ENCODE results near the gene BMF. TPM values are rescaled to one million over a fixed set of nuclear protein-coding genes. Genes with fewer than 3 reads are reported as not detected.

Gene BMF
- total and polyA plus RNA-seq, 4 donors: 8.8 to 42.5 (median 11.1) TPM

DNA sequence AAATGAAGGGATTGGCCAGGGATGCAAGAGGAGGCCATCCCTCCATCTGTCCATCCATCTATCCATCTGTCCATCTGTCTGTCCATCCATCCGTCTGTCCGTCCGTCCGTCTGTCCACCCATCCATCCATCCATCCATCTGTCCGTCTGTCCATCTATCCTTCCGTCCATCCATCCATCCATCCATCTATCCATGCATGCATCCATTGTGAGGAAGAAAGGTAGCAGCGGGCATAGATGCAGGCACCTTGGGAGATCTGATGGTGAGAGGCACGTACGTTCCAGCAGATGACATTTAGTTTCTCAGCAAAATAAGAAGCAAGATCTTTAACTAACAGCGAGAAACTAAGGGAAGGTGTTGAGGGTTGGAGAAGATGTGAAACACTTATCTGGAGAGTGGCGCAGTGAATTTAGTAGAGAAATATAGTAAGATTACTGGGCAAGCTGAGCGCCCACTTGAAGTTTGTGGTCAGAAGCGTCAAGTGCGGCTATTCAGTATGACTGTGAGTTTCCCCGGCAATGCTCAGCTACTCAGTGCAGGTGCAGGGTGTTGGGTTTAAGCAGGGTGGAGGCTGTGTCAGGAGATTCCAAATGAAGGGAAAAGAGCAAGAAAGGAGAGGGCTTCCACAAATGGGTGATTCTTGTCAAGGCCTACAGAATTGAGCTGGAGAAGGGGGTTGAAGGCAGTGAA is 47.3 kb downstream of the BMF start:
- Histone ChIP-seq H3K9me3 (ENCODE audit: control insufficient read depth in 4 of 4, insufficient read depth in 3 of 4, low read length in 3 of 4) (no peaks in the 10 kb centered on the region), H3K4me1 (ENCODE audit: control insufficient read depth in 5 of 5, insufficient read depth in 5 of 5, low read length in 5 of 5) (peaks cover 0 to 6% (median 4%) of the 10 kb centered on the region in 5 donors), H3K9ac (ENCODE audit: insufficient read depth in 1 of 2, low read length in 2 of 2) (no peak overlapping the region), H3K36me3 (ENCODE audit: control insufficient read depth in 4 of 4, insufficient read depth in 4 of 4, low read length in 4 of 4) (no peaks in the 10 kb centered on the region), H3K27ac (ENCODE audit: low read depth in 1 of 2, low read length in 1 of 2) (no peak overlapping the region), H3K4me3 (no peak overlapping the region), H3K27me3 (ENCODE audit: control insufficient read depth in 3 of 3, insufficient read depth in 3 of 3, low read length in 2 of 3) (no peaks in the 10 kb centered on the region)
- TF ChIP-seq, protein P1, sequence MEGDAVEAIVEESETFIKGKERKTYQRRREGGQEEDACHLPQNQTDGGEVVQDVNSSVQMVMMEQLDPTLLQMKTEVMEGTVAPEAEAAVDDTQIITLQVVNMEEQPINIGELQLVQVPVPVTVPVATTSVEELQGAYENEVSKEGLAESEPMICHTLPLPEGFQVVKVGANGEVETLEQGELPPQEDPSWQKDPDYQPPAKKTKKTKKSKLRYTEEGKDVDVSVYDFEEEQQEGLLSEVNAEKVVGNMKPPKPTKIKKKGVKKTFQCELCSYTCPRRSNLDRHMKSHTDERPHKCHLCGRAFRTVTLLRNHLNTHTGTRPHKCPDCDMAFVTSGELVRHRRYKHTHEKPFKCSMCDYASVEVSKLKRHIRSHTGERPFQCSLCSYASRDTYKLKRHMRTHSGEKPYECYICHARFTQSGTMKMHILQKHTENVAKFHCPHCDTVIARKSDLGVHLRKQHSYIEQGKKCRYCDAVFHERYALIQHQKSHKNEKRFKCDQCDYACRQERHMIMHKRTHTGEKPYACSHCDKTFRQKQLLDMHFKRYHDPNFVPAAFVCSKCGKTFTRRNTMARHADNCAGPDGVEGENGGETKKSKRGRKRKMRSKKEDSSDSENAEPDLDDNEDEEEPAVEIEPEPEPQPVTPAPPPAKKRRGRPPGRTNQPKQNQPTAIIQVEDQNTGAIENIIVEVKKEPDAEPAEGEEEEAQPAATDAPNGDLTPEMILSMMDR (IDR thresholded peaks at IDR 0.05; ENCODE audit: control extremely low read depth, extremely low read depth): no peak
- WGBS, 2 donors: 82 to 89% methylated on average over 15 of the region's 15 CpGs
- DNase-seq: no peak
- ATAC-seq (ENCODE audit: insufficient read depth, low FRiP score): no peak

DNA sequence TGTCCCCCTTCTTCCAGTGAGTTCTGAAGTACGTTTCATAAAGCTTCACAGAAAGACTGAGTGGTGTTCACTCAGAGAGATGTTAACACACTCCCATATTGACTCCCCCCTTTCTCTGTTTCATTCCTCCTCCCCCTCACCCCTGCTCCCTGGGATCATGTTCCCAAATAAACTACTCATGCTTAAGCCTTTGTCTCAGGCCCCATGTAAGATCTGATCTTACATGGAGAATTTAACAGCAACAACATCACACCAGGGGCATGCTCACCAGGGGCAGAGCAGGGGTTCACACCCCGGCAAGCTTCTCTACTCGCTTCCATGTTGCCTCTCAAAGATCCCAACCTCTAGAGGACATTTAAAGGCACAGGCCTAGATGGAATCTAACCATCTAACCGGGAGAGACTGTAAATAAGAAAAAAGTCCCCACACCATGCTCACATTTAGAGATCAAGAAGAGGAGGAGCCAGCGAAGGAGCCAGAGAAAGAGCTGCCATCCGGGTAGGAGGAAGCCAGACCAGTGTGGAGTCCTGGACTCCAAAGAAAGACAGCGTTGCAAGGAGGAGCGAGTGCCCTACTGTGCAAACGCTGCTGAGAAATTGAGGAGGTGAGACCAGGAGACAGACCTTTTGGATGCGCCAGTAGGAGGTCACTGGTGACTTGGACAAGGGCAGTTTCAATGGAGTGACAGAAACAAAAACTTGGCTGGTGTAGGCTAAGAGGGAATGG is 48.3 kb downstream of the BMF start:
- no peak for ATAC-seq (ENCODE audit: insufficient read depth, low FRiP score)
- no peaks in the 10 kb centered on the region for H3K27me3 ChIP-seq (ENCODE audit: control insufficient read depth in 3 of 3, insufficient read depth in 3 of 3, low read length in 2 of 3)
- no peaks in the 10 kb centered on the region for H3K9me3 ChIP-seq (ENCODE audit: control insufficient read depth in 4 of 4, insufficient read depth in 3 of 4, low read length in 3 of 4)
- no peak overlapping the region for H3K4me3 ChIP-seq
- WGBS, 2 donors: 91 to 93% methylated on average over 10 of the region's 10 CpGs
- peaks cover 0 to 9% (median 5%) of the 10 kb centered on the region in 5 donors for H3K4me1 ChIP-seq (ENCODE audit: control insufficient read depth in 5 of 5, insufficient read depth in 5 of 5, low read length in 5 of 5)
- no peak overlapping the region for H3K27ac ChIP-seq (ENCODE audit: low read depth in 1 of 2, low read length in 1 of 2)
- TF ChIP-seq, protein P1 (IDR thresholded peaks at IDR 0.05; ENCODE audit: control extremely low read depth, extremely low read depth): no peak
- no peaks in the 10 kb centered on the region for H3K36me3 ChIP-seq (ENCODE audit: control insufficient read depth in 4 of 4, insufficient read depth in 4 of 4, low read length in 4 of 4)
- DNase-seq: no peak
- H3K9ac ChIP-seq (ENCODE audit: insufficient read depth in 1 of 2, low read length in 2 of 2): no peak overlapping the region

DNA sequence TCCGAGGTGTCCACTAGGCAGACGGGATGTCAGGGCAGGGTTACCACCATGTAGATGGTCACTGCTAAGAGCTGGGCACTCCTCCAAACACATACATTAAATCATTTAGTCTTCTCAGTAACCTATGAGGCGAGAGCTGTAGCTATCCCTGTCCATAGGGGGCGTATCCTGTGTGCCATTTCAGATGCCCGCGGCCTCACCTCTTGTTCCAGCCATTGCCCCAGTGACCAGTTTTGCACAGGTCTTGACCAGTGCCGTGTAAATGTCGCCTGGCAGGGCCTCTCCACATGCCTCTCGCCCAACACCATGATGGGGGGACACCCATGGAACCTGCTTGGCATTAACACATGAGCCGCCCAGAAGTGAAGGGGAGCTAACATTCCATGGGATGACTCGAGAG is 48.9 kb downstream of the BMF start:
- Histone ChIP-seq H3K36me3 (ENCODE audit: control insufficient read depth in 4 of 4, insufficient read depth in 4 of 4, low read length in 4 of 4) (no peaks in the 10 kb centered on the region), H3K4me1 (ENCODE audit: control insufficient read depth in 5 of 5, insufficient read depth in 5 of 5, low read length in 5 of 5) (peaks cover 0 to 14% (median 8%) of the 10 kb centered on the region in 5 donors), H3K9ac (ENCODE audit: insufficient read depth in 1 of 2, low read length in 2 of 2) (no peak overlapping the region), H3K4me3 (no peak overlapping the region), H3K9me3 (ENCODE audit: control insufficient read depth in 4 of 4, insufficient read depth in 3 of 4, low read length in 3 of 4) (no peaks in the 10 kb centered on the region), H3K27me3 (ENCODE audit: control insufficient read depth in 3 of 3, insufficient read depth in 3 of 3, low read length in 2 of 3) (no peaks in the 10 kb centered on the region), H3K27ac (ENCODE audit: low read depth in 1 of 2, low read length in 1 of 2) (no peak overlapping the region)
- DNase-seq (no peak), ATAC-seq (ENCODE audit: insufficient read depth, low FRiP score) (no peak)
- 89 to 98% methylated on average over 11 of the region's 11 CpGs for WGBS, 2 donors
- TF ChIP-seq, protein P1 (IDR thresholded peaks at IDR 0.05; ENCODE audit: control extremely low read depth, extremely low read depth): no peak
